Cardiac fibroblast (primary cell): Measurements from ENCODE around the gene RPH3AL.

Experiments used
- DNase-seq, 2 donors: peaks; one replicate each; pipeline versions ENCODE4 v3.0.0 to v3.0.0-alpha.2; 2010; ENCODE audit warnings: low read depth in 2 of 2
- H3K4me3 ChIP-seq, 2 donors: replicated peaks in 1 of 2; 1 replicate in 1 of 2; 2 replicates in 1 of 2; pipeline ENCODE4 v1.5.1; 2011; ENCODE audit warnings: low read depth in 2 of 2, low read length in 2 of 2, mild to moderate bottlenecking in 2 of 2, moderate library complexity in 1 of 2
- TF ChIP-seq, protein P1 (sequence below): IDR thresholded peaks from one replicate; pipeline ENCODE4 v1.5.1; 2011; ENCODE audit warnings: low read depth, mild to moderate bottlenecking, low read length, inconsistent platforms

Gene RPH3AL

DNA sequence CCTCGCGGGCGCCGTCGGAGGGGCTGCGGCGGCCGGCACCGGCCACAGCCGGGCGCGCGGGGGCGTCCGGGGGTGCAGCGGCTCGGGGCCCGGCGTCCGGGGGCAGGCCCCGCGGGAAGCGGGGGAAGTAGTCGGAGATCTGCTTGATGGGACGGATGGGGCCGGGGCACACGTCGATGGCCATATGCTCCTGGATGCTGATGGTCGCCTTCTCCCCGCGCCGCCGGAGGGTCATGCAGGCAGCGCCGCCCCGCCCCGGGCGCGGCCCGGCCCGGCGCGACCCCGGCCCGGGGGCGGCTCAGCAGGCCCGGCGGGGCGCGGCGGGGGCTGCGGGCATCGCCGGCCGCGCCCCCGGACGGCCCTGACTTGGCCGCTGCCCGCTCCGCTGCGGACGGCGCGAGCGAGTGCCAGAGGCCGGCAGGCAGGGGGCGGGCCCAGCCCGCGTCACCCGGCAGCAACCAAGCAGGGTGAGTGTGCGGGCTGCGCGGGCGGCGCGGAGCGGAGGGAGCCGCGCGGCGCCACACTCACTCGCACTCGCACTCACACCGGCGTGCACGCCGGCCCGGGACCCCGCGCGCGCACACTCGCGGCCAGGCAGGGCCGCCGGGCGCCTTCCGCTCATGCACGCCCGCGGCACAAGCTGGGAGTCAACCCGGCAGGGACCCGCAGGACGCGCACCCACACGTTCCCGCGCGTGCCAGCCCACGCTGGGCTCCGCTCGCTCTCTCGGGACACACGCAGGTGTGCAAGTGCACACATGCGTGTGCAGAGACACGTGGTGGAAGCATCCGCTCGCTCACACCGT lies 171.2 kb downstream of the RPH3AL start, which contains the start of gene DOC2B:
DOC2B (minus strand) TSS at position 406 of the 805 bp plus-strand sequence; CDS start at position 235, 171 bp downstream.
- no peak within 1 kb of the TSS for H3K4me3 ChIP-seq
- TF ChIP-seq, protein P1, sequence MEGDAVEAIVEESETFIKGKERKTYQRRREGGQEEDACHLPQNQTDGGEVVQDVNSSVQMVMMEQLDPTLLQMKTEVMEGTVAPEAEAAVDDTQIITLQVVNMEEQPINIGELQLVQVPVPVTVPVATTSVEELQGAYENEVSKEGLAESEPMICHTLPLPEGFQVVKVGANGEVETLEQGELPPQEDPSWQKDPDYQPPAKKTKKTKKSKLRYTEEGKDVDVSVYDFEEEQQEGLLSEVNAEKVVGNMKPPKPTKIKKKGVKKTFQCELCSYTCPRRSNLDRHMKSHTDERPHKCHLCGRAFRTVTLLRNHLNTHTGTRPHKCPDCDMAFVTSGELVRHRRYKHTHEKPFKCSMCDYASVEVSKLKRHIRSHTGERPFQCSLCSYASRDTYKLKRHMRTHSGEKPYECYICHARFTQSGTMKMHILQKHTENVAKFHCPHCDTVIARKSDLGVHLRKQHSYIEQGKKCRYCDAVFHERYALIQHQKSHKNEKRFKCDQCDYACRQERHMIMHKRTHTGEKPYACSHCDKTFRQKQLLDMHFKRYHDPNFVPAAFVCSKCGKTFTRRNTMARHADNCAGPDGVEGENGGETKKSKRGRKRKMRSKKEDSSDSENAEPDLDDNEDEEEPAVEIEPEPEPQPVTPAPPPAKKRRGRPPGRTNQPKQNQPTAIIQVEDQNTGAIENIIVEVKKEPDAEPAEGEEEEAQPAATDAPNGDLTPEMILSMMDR = no peak
- peak; percentile 12 to 26 for DNase-seq

DNA sequence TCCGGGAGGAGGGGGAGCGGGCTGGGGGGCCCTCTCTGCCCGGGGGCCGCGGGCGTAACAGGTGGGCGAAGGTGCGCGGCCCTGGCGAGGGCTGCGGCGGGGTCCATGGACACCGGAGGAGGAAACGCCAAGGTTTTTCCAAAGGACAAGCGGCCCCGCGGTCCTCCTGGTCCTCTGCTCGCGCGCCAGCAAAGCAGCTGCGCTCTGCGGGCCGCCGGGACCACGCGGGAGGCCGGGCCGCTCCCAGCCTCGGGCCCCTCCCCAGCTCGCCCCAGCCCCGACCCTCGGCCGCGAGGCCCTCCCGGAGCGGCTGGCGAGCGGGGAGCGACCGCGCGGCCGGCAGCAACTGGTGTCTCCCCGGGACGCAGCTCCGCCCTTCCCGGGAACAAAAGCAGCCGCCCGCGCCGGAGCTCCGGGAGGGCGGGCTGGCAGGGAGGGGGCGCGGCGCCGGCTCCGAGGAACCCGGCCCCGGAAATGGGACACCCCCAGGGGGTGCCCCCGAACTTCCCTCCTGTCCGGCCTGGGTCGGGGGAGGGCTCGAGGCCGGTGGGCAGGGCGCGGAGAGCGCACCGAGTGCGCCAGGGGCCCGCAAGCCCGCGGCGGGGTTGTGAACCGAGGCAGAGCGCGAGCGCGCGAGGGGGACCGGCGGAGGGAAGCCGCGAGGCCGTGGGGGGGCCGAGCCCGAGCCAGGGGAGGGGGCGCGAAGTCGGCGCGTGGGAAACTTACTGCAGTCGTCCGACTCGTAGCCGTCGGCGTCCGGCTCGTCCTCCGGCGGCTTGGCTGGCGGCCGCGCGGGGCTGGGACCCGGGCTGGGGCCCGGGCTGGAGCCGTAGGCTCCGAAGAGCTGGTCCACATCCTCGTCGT lies 172.0 kb downstream of the RPH3AL start:
- no peak for DNase-seq
- H3K4me3 ChIP-seq = no peak overlapping the region
- TF ChIP-seq, protein P1 = no peak

DNA sequence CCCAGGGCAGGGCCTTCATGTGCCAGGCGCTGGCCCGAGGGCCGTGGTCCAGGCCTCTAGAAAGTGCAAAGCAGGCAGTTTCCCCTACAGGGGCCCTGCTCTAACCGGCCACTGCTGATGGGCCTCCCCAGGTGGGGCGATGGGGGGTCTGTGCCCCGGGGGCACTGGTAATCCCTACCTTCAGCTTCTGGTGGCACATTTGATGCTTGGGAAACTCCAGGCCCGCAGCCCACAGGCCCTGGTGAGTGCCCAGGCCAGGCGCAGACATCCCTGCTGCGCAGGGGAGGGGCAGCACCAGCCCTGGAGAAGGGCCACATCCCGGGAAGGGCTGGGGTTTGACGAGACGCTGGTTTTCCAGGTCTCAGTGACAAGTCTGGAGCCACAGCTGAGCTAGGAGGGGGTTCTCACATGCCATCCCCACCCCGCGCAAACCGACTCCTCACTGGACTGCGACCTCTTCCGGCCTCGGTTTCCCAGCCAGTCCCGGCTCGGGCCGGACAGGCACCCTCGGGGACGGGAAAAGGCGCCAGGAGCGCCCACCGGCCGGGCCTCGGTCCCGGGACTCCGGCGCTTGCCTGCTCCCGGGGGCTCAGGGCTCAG lies 172.7 kb downstream of the RPH3AL start:
- TF ChIP-seq, protein P1 = no peak
- DNase-seq = no peak
- no peak overlapping the region for H3K4me3 ChIP-seq

DNA sequence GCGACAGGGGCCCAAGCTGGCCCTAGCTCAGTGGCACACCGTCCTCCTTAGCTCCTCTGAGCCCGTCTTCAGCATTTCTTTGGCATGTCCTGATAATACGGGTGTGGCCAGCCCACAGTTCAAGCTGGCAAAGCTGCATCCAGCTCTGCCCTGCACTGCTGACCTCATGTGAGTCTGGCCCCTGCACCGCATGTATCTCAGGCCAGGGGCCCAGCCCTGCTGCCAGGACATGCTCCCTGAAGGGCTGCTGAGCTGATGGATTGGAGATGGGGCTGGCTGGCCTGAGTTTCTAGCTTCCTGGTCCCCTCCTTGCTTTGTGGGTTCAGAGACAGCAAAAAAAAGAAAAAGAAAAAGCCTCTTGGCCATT lies 173.6 kb downstream of the RPH3AL start:
- TF ChIP-seq, protein P1 = no peak
- no peak overlapping the region for H3K4me3 ChIP-seq
- no peak for DNase-seq

DNA sequence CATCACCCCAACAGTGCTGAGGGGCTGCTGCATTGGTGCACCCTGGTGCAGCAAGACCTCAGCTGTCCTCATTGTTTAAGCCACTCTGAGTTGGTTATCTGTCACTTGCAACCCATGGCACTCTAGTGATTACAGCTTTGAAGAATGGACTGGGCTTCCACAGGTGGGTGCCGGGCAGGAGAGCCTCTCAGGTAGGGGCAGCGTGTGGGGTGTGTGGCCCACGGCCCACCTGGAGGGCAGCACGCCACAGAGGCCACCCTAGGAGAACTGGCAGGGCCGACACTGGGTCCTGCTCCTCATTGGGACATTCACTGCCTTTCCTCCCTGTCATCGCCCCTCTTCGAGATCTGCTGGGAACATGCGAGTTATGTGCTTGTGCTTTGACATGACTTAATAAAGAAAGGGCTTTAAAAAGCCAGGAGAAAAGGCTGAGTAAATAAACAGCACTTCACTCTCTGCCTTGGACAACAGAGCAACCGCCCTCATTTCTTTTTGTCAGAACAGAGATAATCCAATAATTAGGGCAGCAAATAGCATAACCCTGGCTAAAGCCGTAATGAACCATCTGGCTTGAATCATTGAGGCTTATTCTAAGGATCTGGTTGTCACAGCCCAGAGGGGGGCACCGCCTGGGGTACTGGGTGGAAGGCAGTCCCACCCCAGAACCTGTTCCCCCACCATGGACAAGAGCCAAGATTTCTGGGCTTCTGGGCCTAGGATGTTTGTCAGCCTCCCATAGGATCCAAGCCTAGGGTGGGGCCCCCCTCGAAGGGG lies 174.1 kb downstream of the RPH3AL start:
- TF ChIP-seq, protein P1 = no peak
- no peak overlapping the region for H3K4me3 ChIP-seq

DNA sequence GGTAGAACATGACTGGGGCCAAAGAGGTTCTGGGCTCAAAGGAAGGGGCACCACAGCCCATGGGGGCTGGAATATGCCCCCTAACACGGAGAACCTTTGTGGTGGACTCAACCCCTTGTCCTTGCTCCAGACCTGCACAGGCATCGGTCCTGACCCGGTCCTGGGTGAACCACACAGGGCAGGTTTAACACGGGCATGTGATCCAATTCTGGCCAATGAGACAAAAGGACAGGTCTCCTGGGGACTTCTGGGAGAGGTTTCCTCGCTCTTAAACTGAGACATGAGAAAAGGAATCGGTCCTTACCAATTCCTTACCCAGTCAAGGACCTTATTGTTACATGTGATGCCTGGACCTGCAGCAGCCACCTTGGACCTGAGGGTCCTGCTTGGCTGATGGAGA lies 174.8 kb downstream of the RPH3AL start:
- DNase-seq = no peak
- TF ChIP-seq, protein P1 = no peak
- H3K4me3 ChIP-seq = no peak overlapping the region

More for the DNA sequence above, 174.1 kb downstream of the RPH3AL start:
- no peak for DNase-seq
